ENCODE results near the gene SMG1.
"Not testable (repeated sequence)": the region's sequence is repeated elsewhere in the genome, so short reads cannot be mapped to it uniquely, and the experiment has no call there.

SMG1 gene

DNA sequence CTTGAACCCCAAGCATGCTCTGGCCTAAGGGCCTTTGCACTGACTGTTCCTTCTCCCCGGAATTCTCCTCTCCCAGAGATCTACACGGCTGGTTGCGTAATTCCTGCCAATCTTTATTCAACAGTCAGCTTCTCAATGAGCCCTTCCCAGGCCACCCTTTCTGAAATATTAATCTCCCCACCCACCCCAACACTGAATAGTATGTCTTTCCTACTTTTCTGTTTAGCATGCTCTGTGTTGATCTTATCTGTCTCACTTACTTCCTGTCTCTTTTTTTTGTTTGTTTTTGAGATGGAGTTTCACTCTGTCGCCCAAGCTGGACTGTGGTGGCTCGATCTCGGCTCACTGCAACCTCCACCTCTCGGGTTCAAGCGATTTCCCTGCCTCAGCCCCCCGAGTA lies 169.6 kb downstream of the SMG1 start:
- not testable (repeated sequence) for H3K4me1 ChIP-seq (ENCODE audit: control insufficient read depth, insufficient read depth, low read length); H3K9ac ChIP-seq (ENCODE audit: low read length); H3K4me3 ChIP-seq (ENCODE audit: low read depth, low read length); H3K27me3 ChIP-seq (ENCODE audit: control insufficient read depth, insufficient read depth, low read length); H3K27ac ChIP-seq (ENCODE audit: low read depth, low read length); H3K36me3 ChIP-seq (ENCODE audit: control insufficient read depth, insufficient read depth, low read length); H3K9me3 ChIP-seq (ENCODE audit: control insufficient read depth, insufficient read depth, low read depth, low read length)

Measured in HUES6 (cell line).